HG03175 (cell line): ENCODE data around the gene PCDHB9.
"Not testable (repeated sequence)": the region's sequence is repeated elsewhere in the genome, so short reads cannot be mapped to it uniquely, and the experiment has no call there.

Experiments
- ATAC-seq: cut with Tn5 transposase; IDR thresholded peaks from one replicate; pipeline ENCODE4 v1.9.1; 2021; ENCODE audit warnings: mild to moderate bottlenecking, moderate library complexity; ENCODE audit not compliant: unreplicated experiment

Gene PCDHB9

GRCh38 chr5:141186897-141187512 is at the start of gene PCDHB9:
TSS of gene PCDHB9 (plus strand) at chr5:141187161. CDS start at chr5:141187319, 158 bp downstream.
- ATAC-seq, result no peak

DNA sequence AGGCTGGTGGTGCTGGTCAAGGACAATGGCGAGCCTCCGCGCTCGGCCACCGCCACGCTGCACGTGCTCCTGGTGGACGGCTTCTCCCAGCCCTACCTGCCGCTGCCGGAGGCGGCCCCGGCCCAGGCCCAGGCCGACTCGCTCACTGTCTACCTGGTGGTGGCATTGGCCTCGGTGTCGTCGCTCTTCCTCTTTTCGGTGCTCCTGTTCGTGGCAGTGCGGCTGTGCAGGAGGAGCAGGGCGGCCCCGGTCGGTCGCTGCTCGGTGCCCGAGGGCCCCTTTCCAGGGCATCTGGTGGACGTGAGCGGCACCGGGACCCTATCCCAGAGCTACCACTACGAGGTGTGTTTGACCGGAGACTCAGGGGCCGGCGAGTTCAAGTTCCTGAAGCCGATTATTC is 49.6 kb upstream of the PCDHB9 start:
- not testable (repeated sequence) for ATAC-seq

DNA sequence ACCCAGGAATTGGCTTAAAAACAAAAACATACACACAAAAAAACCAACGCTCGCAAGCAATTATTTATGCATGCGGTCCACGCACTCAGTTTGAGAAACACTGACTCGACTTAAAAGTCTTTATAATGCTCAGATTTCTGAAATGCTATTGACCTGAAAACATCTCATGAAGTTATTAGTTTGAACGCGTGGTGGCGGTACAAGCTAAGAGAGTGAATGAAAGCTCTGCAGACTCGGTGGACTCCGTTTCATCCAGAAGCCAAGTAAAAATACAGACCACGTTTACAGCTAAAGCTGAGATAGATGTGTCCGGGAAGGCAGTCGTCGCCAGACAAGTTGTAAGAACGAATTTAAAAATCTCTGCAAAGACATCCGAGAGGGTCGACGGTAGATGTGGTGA is 37.1 kb upstream of the PCDHB9 start, which contains the start of gene PCDHB6:
PCDHB6 (plus strand) TSS at position 246 of the 400 bp plus-strand sequence. CDS start 201 bp downstream, outside the sequence.
- no peak for ATAC-seq

DNA sequence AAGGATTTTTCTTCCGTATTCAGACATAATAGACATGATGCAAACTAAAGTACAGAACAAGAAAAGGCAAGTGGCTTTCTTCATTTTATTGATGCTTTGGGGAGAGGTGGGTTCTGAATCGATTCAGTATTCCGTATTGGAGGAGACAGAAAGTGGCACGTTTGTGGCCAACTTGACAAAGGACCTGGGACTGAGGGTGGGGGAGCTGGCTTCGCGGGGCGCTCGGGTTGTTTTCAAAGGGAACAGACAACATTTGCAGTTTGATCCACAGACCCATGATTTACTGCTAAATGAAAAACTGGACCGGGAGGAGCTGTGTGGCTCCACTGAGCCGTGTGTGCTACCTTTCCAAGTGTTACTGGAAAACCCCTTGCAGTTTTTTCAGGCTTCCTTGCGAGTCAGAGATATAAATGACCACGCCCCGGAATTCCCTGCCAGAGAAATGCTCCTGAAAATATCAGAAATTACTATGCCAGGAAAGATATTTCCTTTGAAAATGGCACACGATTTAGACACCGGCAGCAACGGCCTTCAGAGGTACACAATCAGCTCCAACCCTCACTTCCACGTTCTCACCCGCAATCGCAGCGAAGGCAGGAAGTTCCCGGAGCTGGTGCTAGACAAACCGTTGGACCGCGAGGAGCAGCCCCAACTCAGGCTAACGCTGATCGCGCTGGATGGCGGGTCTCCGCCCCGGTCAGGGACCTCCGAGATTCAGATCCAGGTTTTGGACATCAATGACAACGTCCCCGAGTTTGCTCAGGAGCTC is 36.6 kb upstream of the PCDHB9 start:
- no peak for ATAC-seq

GRCh38 chr5:141150993-141151325 is 36.0 kb upstream of the PCDHB9 start:
- no peak for ATAC-seq

DNA sequence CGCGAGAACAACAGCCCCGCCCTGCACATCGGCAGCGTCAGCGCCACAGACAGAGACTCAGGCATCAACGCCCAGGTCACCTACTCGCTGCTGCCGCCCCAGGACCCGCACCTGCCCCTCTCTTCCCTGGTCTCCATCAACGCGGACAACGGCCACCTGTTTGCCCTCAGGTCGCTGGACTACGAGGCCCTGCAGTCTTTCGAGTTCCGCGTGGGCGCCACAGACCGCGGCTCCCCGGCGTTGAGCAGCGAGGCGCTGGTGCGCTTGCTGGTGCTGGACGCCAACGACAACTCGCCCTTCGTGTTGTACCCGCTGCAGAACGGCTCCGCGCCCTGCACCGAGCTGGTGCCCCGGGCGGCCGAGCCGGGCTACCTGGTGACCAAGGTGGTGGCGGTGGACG is 35.3 kb upstream of the PCDHB9 start:
- not testable (repeated sequence) for ATAC-seq

DNA sequence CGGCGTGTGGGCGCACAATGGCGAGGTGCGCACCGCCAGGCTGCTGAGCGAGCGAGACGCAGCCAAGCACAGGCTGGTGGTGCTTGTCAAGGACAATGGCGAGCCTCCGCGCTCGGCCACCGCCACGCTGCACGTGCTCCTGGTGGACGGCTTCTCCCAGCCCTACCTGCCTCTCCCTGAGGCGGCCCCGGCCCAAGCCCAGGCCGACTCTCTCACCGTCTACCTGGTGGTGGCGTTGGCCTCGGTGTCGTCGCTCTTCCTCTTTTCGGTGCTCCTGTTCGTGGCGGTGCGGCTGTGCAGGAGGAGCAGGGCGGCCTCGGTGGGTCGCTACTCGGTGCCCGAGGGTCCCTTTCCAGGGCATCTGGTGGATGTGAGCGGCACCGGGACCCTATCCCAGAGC is 34.9 kb upstream of the PCDHB9 start:
- ATAC-seq, result not testable (repeated sequence)

GRCh38 chr5:141155540-141156374 is 31.2 kb upstream of the PCDHB9 start:
- ATAC-seq, result no peak

GRCh38 chr5:141157356-141157755 is 29.6 kb upstream of the PCDHB9 start:
- ATAC-seq, result not testable (repeated sequence)

- ATAC-seq, result not testable (repeated sequence)
These were observed 29.1 kb upstream of the PCDHB9 start for GRCh38 chr5:141157901-141158300.

DNA sequence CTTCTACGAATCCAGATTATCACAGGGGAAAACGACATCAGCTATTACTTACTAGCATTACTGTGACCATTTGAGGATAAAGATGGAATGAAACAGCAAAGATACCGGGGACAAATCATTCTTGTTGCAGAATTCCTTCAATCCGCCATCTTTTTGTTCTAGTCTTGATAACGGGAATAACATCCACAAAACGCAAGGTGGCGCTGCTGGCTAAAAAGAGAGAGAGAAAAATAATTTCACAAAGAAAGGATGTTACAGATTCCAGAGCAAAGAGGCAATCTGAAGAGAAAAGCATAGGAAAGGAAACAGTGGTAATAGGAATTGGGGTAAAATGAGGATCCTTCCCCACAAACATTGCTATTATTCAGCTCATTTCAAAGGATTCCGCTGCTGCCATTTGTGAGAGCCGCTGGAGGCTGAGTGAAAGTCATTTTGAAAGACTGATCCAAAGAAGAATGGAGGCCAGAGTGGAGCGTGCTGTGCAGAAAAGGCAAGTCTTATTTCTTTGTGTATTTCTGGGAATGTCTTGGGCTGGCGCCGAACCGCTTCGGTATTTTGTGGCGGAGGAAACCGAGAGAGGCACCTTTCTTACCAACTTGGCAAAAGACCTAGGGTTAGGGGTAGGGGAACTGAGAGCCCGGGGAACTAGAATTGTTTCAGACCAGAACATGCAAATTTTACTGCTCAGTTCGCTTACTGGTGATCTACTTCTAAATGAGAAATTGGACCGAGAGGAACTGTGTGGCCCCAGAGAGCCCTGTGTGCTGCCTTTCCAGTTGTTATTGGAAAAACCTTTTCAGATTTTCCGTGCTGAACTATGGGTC is 14.4 kb upstream of the PCDHB9 start, which contains the start of gene PCDHB7:
PCDHB7 (plus strand) TSS at position 264 of the 824 bp plus-strand sequence; CDS start at position 456, 192 bp downstream.
- ATAC-seq, result no peak

GRCh38 chr5:141174291-141175104 is 12.5 kb upstream of the PCDHB9 start:
- not testable (repeated sequence) for ATAC-seq

- no peak for ATAC-seq
These were observed 11.0 kb upstream of the PCDHB9 start for GRCh38 chr5:141175933-141176332.

- ATAC-seq, result not testable (repeated sequence)
These were observed 9.3 kb upstream of the PCDHB9 start, which contains the start of gene PCDHB8 for GRCh38 chr5:141177577-141178191. TSS of gene PCDHB8 (plus strand) at chr5:141177790. CDS start at chr5:141178035, 245 bp downstream.

GRCh38 chr5:141179371-141179770 is 7.6 kb upstream of the PCDHB9 start:
- not testable (repeated sequence) for ATAC-seq

DNA sequence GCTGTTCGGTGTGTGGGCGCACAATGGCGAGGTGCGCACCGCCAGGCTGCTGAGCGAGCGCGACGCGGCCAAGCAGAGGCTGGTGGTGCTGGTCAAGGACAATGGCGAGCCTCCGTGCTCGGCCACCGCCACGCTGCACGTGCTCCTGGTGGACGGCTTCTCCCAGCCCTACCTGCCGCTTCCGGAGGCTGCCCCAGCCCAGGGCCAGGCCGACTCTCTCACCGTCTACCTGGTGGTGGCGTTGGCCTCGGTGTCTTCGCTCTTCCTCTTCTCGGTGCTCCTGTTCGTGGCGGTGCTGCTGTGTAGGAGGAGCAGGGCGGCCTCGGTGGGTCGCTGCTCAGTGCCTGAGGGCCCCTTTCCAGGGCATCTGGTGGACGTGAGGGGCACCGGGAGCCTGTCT is 7.1 kb upstream of the PCDHB9 start:
- not testable (repeated sequence) for ATAC-seq

DNA sequence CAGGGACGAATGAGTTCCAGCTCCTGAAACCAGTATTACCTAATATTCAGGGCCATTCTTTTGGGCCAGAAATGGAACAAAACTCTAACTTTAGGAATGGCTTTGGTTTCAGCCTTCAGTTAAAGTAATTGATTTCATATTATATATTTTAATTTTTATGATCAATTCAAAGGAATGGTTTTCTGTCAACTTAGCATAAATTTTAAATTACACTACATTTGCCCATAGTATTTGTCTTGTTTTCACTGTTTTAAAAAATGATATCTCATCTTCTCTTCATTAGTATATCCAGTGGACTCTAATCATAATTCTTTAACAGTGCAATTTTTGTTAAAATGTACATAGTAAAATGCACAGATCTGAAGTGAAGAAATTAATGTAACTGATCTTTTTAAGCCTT is 6.6 kb upstream of the PCDHB9 start:
- no peak for ATAC-seq

- ATAC-seq, result no peak
These were observed 4.7 kb upstream of the PCDHB9 start, which contains the start of gene PCDHB16 for GRCh38 chr5:141182248-141182647. TSS of gene PCDHB16 (plus strand) at chr5:141182387. CDS start at chr5:141182560, 173 bp downstream.
